SH-SY5Y (cell line): Measurements from ENCODE around the gene GTF2A1.

ENCODE experiments used
- GATA2 ChIP-seq: IDR thresholded peaks from 2 replicates; pipeline ENCODE4 v1.6.1; 2011; ENCODE audit warnings: mild to moderate bottlenecking, low read depth, low read length
- GATA3 ChIP-seq: IDR thresholded peaks from 2 replicates; pipeline ENCODE4 v1.6.1; 2011; ENCODE audit warnings: low read depth, mild to moderate bottlenecking, low read length, moderate library complexity

Gene GTF2A1

GRCh38 chr14:81220830-81221578 is at the start of gene GTF2A1:
Gene GTF2A1 (minus strand): TSS chr14:81220959. CDS start chr14:81220518, 441 bp downstream.
- TF ChIP-seq GATA3 (no peak), GATA2 (no peak)

GRCh38 chr14:81269979-81270375 is 49.2 kb upstream of the GTF2A1 start:
- TF ChIP-seq GATA3 = no peak
- no peak for TF ChIP-seq GATA2

GRCh38 chr14:81269100-81269978 is 48.6 kb upstream of the GTF2A1 start:
- TF ChIP-seq GATA3 (no peak), GATA2 (no peak)

GRCh38 chr14:81268016-81268416 is 47.3 kb upstream of the GTF2A1 start:
- TF ChIP-seq GATA2 (no peak), GATA3 (no peak)

GRCh38 chr14:81265636-81266169 is 44.9 kb upstream of the GTF2A1 start:
- TF ChIP-seq GATA3 = no peak
- TF ChIP-seq GATA2 = no peak

- no peak for TF ChIP-seq GATA3
- TF ChIP-seq GATA2 = no peak
These were observed 43.9 kb upstream of the GTF2A1 start for GRCh38 chr14:81264671-81265070.

GRCh38 chr14:81263777-81264410 is 43.1 kb upstream of the GTF2A1 start:
- no peak for TF ChIP-seq GATA3
- TF ChIP-seq GATA2 = no peak

- TF ChIP-seq GATA3 = no peak
- TF ChIP-seq GATA2 = no peak
These were observed 40.4 kb upstream of the GTF2A1 start for GRCh38 chr14:81261176-81261575.

- TF ChIP-seq GATA2 = no peak
- TF ChIP-seq GATA3 = no peak
These were observed 40.0 kb upstream of the GTF2A1 start for GRCh38 chr14:81260732-81261131.

- no peak for TF ChIP-seq GATA2
- no peak for TF ChIP-seq GATA3
These were observed 35.7 kb upstream of the GTF2A1 start for GRCh38 chr14:81256289-81256960.

- TF ChIP-seq GATA3 (no peak), GATA2 (no peak)
These were observed 31.5 kb upstream of the GTF2A1 start for GRCh38 chr14:81252278-81252677.

- TF ChIP-seq GATA2 (no peak), GATA3 (no peak)
These were observed 26.6 kb upstream of the GTF2A1 start for GRCh38 chr14:81247271-81247766.
